ENCODE measurements around the gene BCAN.

BCAN gene

DNA sequence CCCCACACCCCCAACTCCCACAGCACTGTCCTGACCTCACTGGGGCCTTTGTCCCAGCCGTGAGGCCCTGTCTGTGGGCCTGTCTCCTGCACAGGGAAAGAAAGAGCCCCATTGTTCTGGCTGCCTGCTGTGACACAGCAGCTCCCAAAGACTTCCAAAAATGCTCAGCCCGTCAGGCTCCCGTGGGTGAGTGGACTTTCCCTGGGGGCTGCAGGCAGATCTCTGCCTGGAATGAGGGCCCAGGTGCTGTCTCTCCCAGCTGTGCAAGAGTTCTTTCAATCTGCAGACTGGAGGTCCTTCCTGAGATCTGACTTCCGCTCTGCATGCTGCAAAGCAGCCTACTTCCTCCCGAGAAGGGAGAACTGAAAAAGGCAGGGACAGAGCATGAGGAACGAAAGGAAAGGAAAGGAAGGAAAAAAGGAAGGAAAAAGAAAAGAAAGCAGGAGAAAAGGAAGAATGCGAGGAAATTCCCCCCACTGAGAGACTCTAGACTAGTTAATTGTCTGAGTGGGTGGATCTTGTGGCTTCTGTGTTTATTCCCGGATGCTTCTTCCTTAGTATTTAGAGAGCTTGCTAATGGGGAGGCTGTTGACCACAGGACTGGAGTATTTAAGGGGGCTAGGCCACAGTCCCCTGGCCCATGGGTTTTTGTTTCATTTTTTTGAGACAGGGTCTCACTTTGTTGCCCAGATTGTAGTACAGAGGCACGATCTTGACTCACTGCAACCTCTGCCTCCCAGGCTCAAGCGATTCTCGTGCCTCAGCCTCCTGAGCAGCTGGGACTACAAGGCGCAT is 20.3 kb downstream of the BCAN start:
- H3K4me3 ChIP-seq (ENCODE audit: low read depth, low read length), result no peak overlapping the region
- peaks cover 25% of the 10 kb centered on the region for H3K4me1 ChIP-seq
- H3K27me3 ChIP-seq, result no peaks in the 10 kb centered on the region
- no peak for DNase-seq
- TF ChIP-seq, protein P1, sequence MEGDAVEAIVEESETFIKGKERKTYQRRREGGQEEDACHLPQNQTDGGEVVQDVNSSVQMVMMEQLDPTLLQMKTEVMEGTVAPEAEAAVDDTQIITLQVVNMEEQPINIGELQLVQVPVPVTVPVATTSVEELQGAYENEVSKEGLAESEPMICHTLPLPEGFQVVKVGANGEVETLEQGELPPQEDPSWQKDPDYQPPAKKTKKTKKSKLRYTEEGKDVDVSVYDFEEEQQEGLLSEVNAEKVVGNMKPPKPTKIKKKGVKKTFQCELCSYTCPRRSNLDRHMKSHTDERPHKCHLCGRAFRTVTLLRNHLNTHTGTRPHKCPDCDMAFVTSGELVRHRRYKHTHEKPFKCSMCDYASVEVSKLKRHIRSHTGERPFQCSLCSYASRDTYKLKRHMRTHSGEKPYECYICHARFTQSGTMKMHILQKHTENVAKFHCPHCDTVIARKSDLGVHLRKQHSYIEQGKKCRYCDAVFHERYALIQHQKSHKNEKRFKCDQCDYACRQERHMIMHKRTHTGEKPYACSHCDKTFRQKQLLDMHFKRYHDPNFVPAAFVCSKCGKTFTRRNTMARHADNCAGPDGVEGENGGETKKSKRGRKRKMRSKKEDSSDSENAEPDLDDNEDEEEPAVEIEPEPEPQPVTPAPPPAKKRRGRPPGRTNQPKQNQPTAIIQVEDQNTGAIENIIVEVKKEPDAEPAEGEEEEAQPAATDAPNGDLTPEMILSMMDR (IDR thresholded peaks at IDR 0.05; ENCODE audit: low read depth, low read length), result no peak
- H3K9me3 ChIP-seq, result no peaks in the 10 kb centered on the region
- no peaks in the 10 kb centered on the region for H3K36me3 ChIP-seq

DNA sequence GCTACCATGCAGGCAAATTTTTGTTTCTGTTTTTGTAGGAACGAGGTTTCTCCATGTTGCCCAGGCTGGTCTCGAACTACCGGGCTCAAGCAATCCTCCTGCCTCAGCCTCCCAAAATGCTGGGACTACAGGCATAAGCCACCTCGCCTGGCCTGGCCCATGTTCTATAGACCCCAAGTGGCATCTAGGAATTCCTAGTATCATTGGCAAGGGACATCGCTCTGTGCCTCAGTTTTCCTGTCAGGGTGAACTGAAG is 20.8 kb downstream of the BCAN start:
- H3K36me3 ChIP-seq, result no peaks in the 10 kb centered on the region
- H3K27me3 ChIP-seq, result no peaks in the 10 kb centered on the region
- H3K9me3 ChIP-seq, result no peaks in the 10 kb centered on the region
- TF ChIP-seq, protein P1 (IDR thresholded peaks at IDR 0.05; ENCODE audit: low read depth, low read length), result no peak
- H3K4me1 ChIP-seq, result peaks cover 27% of the 10 kb centered on the region
- DNase-seq, result no peak
- no peak overlapping the region for H3K4me3 ChIP-seq (ENCODE audit: low read depth, low read length)

DNA sequence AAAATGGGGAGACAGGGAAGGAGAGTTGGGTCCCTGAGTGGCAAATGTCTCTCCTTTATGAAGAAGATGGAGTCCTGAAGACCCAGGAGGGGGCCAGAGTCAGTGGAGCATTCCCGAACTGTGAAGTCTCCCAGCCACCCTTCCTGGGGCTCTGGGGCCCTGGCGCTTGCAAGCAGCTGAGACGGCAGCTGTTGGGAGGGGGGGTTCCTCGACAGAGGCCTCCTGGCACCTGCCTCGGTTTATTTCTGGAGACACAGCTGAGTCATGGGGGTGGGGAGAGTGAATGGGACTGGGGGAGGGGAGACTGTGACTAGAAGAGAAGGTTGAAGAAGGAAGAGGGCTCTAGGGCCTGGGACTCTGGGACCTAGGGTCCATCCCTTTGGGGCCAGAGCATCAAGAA is 21.3 kb downstream of the BCAN start:
- H3K27me3 ChIP-seq, result no peaks in the 10 kb centered on the region
- no peaks in the 10 kb centered on the region for H3K9me3 ChIP-seq
- H3K4me1 ChIP-seq, result peaks cover 32% of the 10 kb centered on the region
- no peak overlapping the region for H3K4me3 ChIP-seq (ENCODE audit: low read depth, low read length)
- no peaks in the 10 kb centered on the region for H3K36me3 ChIP-seq
- DNase-seq, result no peak
- TF ChIP-seq, protein P1 (IDR thresholded peaks at IDR 0.05; ENCODE audit: low read depth, low read length), result no peak

DNA sequence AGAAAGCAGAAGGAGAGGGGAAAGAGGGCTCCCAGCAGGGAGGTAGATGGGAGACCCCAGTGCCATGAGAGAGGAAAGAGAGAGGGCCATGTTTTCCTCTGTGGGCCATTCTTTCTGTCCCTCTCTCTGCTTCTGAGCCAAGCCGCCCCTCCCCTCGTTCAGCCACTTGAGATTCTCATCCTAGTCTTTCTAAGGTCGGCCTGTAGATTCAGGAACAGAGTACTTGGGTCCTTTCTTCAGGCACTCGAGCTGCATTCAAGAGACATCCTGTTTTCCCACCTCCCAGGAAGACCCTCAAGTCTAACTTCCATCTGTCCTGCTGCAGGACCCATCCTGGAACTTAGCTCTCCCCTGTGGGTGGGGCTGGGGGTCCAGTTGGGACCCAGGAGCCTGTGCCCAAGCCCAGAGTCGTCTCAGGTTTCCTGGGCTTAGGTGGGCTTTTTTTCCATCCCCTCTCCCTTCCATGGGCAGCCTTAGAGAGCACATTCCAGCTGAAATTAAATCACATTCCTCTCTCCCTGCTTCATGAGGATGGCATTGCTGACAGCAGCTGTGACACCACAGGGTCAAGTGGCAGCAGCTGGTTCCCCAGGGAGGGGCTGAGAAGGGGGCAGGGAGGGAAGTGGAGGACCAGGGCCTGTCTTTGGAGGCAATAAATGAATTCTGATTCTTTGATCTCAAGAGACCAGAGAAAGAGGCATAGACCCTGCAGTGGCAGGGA is 22.3 kb downstream of the BCAN start:
- no peak overlapping the region for H3K4me3 ChIP-seq (ENCODE audit: low read depth, low read length)
- no peak for DNase-seq
- peaks cover 35% of the 10 kb centered on the region for H3K4me1 ChIP-seq
- TF ChIP-seq, protein P1 (IDR thresholded peaks at IDR 0.05; ENCODE audit: low read depth, low read length), result no peak
- no peaks in the 10 kb centered on the region for H3K27me3 ChIP-seq
- no peaks in the 10 kb centered on the region for H3K9me3 ChIP-seq
- no peaks in the 10 kb centered on the region for H3K36me3 ChIP-seq

DNA sequence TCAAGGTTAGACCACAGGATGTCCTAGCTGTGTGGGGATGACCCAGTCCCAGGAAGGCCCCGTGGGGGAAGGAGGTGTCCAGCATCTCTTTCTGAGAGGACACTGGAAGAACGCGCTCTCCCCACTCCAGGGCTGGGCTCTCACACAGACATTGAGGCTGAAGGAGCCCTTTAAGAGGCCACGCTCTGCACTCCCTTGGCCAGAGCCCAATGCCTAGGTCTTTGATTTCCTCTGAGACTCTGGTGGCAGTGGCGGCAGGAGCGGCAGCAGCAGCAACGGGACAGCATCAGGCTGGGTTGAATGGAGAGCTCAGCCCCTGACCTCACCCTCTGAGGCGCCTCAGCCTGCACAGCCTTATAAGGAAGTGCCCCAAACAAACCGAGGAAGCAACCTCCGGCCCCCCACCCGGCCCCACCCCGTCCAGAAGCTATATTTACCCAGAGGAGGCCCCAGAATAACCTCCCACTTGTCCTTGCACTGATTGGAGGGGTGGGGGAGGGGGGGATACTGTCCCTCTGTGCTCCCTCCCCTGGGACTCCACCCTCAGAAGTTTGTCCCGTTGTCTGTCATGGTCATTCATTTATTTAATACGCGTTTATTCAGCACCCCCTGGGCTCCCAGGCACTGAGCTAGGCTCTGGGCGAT is 23.0 kb downstream of the BCAN start:
- Histone ChIP-seq H3K36me3 (no peaks in the 10 kb centered on the region), H3K4me1 (peaks cover 32% of the 10 kb centered on the region), H3K9me3 (no peaks in the 10 kb centered on the region), H3K4me3 (ENCODE audit: low read depth, low read length) (no peak overlapping the region), H3K27me3 (no peaks in the 10 kb centered on the region)
- DNase-seq, result no peak
- TF ChIP-seq, protein P1 (IDR thresholded peaks at IDR 0.05; ENCODE audit: low read depth, low read length), result no peak

DNA sequence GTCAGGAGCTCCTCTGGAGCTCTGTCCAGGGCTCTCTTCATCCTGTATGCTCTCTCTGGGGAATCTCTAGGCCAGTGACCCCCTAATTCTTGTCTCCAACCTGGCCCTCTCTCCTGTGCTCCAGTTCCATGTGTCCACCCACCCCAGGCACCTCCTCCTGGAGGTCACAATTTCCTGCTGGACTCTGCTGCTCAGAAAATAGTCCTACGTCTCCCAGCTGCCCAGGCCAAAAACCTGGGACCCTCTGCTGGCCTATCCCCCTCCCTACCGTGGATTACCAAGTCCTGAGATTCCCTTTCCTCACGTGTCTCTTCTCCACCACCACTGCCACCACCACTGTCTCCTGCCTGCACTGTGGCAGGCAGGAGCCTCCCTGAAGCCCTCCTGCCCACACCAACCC is 23.6 kb downstream of the BCAN start:
- Histone ChIP-seq H3K4me3 (ENCODE audit: low read depth, low read length) (no peak overlapping the region), H3K4me1 (peaks cover 29% of the 10 kb centered on the region)

More for the DNA sequence above, 23.6 kb downstream of the BCAN start:
- DNase-seq, result no peak
- Histone ChIP-seq H3K9me3 (no peaks in the 10 kb centered on the region), H3K36me3 (no peaks in the 10 kb centered on the region), H3K27me3 (no peaks in the 10 kb centered on the region)
- TF ChIP-seq, protein P1 (IDR thresholded peaks at IDR 0.05; ENCODE audit: low read depth, low read length), result no peak
